Mesenchymal stem cell (in vitro differentiated cells and primary cell): Measurements from ENCODE around the gene SUGCT.

Experiments used
- DNase-seq: peaks from one replicate; pipeline ENCODE4 v3.0.0-alpha.2; 2013
- H2AFZ ChIP-seq: one replicate; pipeline ENCODE4 v1.6.1; 2013; ENCODE audit warnings: low read depth, mild to moderate bottlenecking, control low read depth, inconsistent platforms, low read length, moderate library complexity
- H2AK5ac ChIP-seq: 2 replicates; pipeline ENCODE4 v1.6.1; 2013; ENCODE audit warnings: low read length, moderate library complexity, mild to moderate bottlenecking, inconsistent platforms; ENCODE audit not compliant: severe bottlenecking
- H2BK120ac ChIP-seq: one replicate; pipeline ENCODE4 v1.6.1; 2013; ENCODE audit warnings: low read depth, mild to moderate bottlenecking, inconsistent platforms, low read length, moderate library complexity
- H2BK12ac ChIP-seq, 2 experiments: one replicate each; pipeline ENCODE4 v1.6.1; 2013; ENCODE audit warnings: inconsistent platforms in 2 of 2, low read length in 2 of 2, mild to moderate bottlenecking in 2 of 2, moderate library complexity in 2 of 2, control low read depth in 1 of 2
- H2BK15ac ChIP-seq: one replicate; pipeline ENCODE4 v1.6.1; 2013; ENCODE audit warnings: mild to moderate bottlenecking, low read depth, inconsistent platforms; ENCODE audit not compliant: poor library complexity, severe bottlenecking
- H2BK5ac ChIP-seq: 2 replicates; pipeline ENCODE4 v1.6.1; 2013; ENCODE audit warnings: low read depth, mild to moderate bottlenecking, low read length, control low read depth, inconsistent platforms; ENCODE audit not compliant: poor library complexity, severe bottlenecking
- H3K14ac ChIP-seq, 2 experiments: one replicate each; pipeline ENCODE4 v1.6.1; 2013; ENCODE audit warnings: inconsistent platforms in 2 of 2, low read length in 2 of 2, control low read depth in 1 of 2, mild to moderate bottlenecking in 1 of 2, moderate library complexity in 1 of 2
- H3K18ac ChIP-seq, 2 experiments: one replicate each; pipeline ENCODE4 v1.6.1; 2013; ENCODE audit warnings: inconsistent platforms in 2 of 2, low read length in 2 of 2, control low read depth in 1 of 2, low read depth in 1 of 2, mild to moderate bottlenecking in 1 of 2
- H3K23ac ChIP-seq, 2 experiments: one replicate each; pipeline ENCODE4 v1.6.1; 2013; ENCODE audit warnings: inconsistent platforms in 2 of 2, low read length in 2 of 2, mild to moderate bottlenecking in 2 of 2, moderate library complexity in 2 of 2, control low read depth in 1 of 2
- H3K27ac ChIP-seq: 2 replicates; pipeline ENCODE4 v1.5.1; 2013; ENCODE audit warnings: mild to moderate bottlenecking, moderate library complexity, low read length, control low read depth, inconsistent platforms; ENCODE audit not compliant: poor library complexity, severe bottlenecking
- H3K27me3 ChIP-seq, 2 experiments: 2 replicates each; pipeline versions ENCODE4 v1.6.1 to v1.7.0; 2013; ENCODE audit warnings: low read length in 2 of 2, mild to moderate bottlenecking in 2 of 2, moderate library complexity in 2 of 2, control low read depth in 1 of 2, inconsistent platforms in 1 of 2; ENCODE audit not compliant: control insufficient read depth in 1 of 2, insufficient read depth in 1 of 2
- H3K36me3 ChIP-seq, 2 experiments: 2 replicates each; pipeline versions ENCODE4 v1.6.1 to v1.7.0; 2013; ENCODE audit warnings: low read length in 2 of 2, control low read depth in 1 of 2, inconsistent platforms in 1 of 2, low read depth in 1 of 2, mild to moderate bottlenecking in 1 of 2; ENCODE audit not compliant: insufficient read depth in 2 of 2, control insufficient read depth in 1 of 2
- H3K4ac ChIP-seq, 2 experiments: one replicate each; pipeline ENCODE4 v1.6.1; 2013; ENCODE audit warnings: inconsistent platforms in 2 of 2, low read length in 2 of 2, mild to moderate bottlenecking in 2 of 2, moderate library complexity in 2 of 2, control low read depth in 1 of 2, low read depth in 1 of 2
- H3K4me1 ChIP-seq: 2 replicates; pipeline ENCODE4 v1.6.1; 2013; ENCODE audit warnings: low read depth, low read length, control low read depth; ENCODE audit not compliant: control insufficient read depth, insufficient read depth
- H3K4me2 ChIP-seq: 2 replicates; pipeline ENCODE4 v1.6.1; 2013; ENCODE audit warnings: low read length, mild to moderate bottlenecking, inconsistent platforms; ENCODE audit not compliant: poor library complexity, severe bottlenecking
- H3K4me3 ChIP-seq, 2 experiments: 2 replicates each; pipeline versions ENCODE4 v1.5.1 to v1.7.0; 2013; ENCODE audit warnings: low read length in 2 of 2, mild to moderate bottlenecking in 2 of 2, control low read depth in 1 of 2, low read depth in 1 of 2; ENCODE audit not compliant: insufficient read depth in 1 of 2
- H3K79me1 ChIP-seq: replicated peaks from 2 replicates; pipeline ENCODE4 v1.6.1; 2013; ENCODE audit warnings: mild to moderate bottlenecking, control low read depth, low read length, inconsistent platforms; ENCODE audit not compliant: poor library complexity, severe bottlenecking
- H3K9ac ChIP-seq: 2 replicates; pipeline ENCODE4 v1.7.0; 2013; ENCODE audit warnings: mild to moderate bottlenecking, low read length, moderate library complexity
- H3K9me3 ChIP-seq: 2 replicates; pipeline ENCODE4 v1.7.0; 2013; ENCODE audit warnings: mild to moderate bottlenecking, low read length; ENCODE audit not compliant: control insufficient read depth
- H4K8ac ChIP-seq: one replicate; pipeline ENCODE4 v1.6.1; 2013; ENCODE audit warnings: inconsistent platforms, mild to moderate bottlenecking, low read length, moderate library complexity
- H4K91ac ChIP-seq: one replicate; pipeline ENCODE4 v1.6.1; 2013; ENCODE audit warnings: mild to moderate bottlenecking, low read length, inconsistent platforms
- WGBS: methylation state at CpG from one replicate; pipeline ENCODE4 v1.1.7; 2013; ENCODE audit warnings: mixed read lengths; 5-methylcytosine and 5-hydroxymethylcytosine counted together

The SUGCT gene

GRCh38 chr7:40331915-40332314 is 197.1 kb downstream of the SUGCT start:
- Histone ChIP-seq H2AK5ac (no peak overlapping the region), H3K27me3 (no peaks in the 10 kb centered on the region), H3K4ac (no peak overlapping the region), H4K91ac (no peak overlapping the region), H3K4me1 (no peaks in the 10 kb centered on the region), H3K9me3 (no peaks in the 10 kb centered on the region), H2BK5ac (no peak overlapping the region), H4K8ac (no peak overlapping the region), H2AFZ (no peak overlapping the region), H2BK120ac (no peak overlapping the region), H3K18ac (no peak overlapping the region), H2BK15ac (no peak overlapping the region), H3K23ac (no peak overlapping the region), H2BK12ac (no peak overlapping the region), H3K79me1 (no peaks in the 10 kb centered on the region), H3K36me3 (no peaks in the 10 kb centered on the region), H3K9ac (no peak overlapping the region), H3K14ac (no peak overlapping the region), H3K4me3 (no peak overlapping the region), H3K27ac (no peak overlapping the region), H3K4me2 (no peak overlapping the region)
- no peak for DNase-seq
- WGBS, result no CpG with 5 or more reads among the region's 1 CpG

- H2BK5ac ChIP-seq, result no peak overlapping the region
- H3K4me2 ChIP-seq, result no peak overlapping the region
- no peaks in the 10 kb centered on the region for H3K79me1 ChIP-seq
- H3K23ac ChIP-seq, result no peak overlapping the region
- H3K27me3 ChIP-seq, result no peaks in the 10 kb centered on the region
- H3K4me1 ChIP-seq, result no peaks in the 10 kb centered on the region
- no peak overlapping the region for H3K9ac ChIP-seq
- no peak overlapping the region for H3K4ac ChIP-seq
- H3K14ac ChIP-seq, result no peak overlapping the region
- H4K8ac ChIP-seq, result peak overlapping the region; percentile 72
- no peak overlapping the region for H2BK120ac ChIP-seq
- H2BK12ac ChIP-seq, result no peak overlapping the region
- no peak overlapping the region for H3K4me3 ChIP-seq
- no peak for DNase-seq
- H2BK15ac ChIP-seq, result no peak overlapping the region
- no peak overlapping the region for H3K18ac ChIP-seq
- no peak overlapping the region for H2AK5ac ChIP-seq
- no peak overlapping the region for H3K27ac ChIP-seq
- H4K91ac ChIP-seq, result no peak overlapping the region
- H2AFZ ChIP-seq, result no peak overlapping the region
- no peaks in the 10 kb centered on the region for H3K36me3 ChIP-seq
- H3K9me3 ChIP-seq, result no peaks in the 10 kb centered on the region
Observed at GRCh38 chr7:40332516-40332915, 197.7 kb downstream of the SUGCT start.

DNA sequence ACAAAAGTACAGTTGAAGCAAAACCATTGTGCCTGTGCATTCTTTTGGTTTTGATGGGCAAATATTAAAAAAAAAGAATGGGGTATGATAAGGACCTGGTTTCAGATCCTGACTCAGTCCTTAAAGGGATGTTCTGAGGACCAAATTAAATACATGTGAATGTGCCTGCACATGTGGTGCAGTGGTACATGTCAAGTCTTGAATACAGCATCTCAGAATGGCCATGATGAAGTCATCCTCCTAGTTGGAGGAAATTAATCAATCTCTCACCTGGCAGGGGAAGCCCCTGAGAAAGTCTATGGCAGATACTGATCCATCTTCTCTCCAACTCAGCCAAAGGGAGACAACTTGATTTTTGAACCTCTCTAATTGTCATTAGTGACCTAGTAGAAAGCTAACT is 207.0 kb downstream of the SUGCT start:
- Histone ChIP-seq H3K23ac (no peak overlapping the region), H3K79me1 (no peaks in the 10 kb centered on the region), H2BK120ac (no peak overlapping the region), H3K27me3 (no peaks in the 10 kb centered on the region), H2BK5ac (no peak overlapping the region), H2AK5ac (no peak overlapping the region), H3K4me2 (no peak overlapping the region), H3K27ac (no peak overlapping the region), H4K8ac (no peak overlapping the region), H3K4me1 (no peaks in the 10 kb centered on the region), H3K9ac (no peak overlapping the region), H3K18ac (no peak overlapping the region), H2AFZ (no peak overlapping the region), H3K4ac (no peak overlapping the region), H3K9me3 (peaks cover 4% of the 10 kb centered on the region), H3K36me3 (no peaks in the 10 kb centered on the region), H4K91ac (no peak overlapping the region), H3K4me3 (no peak overlapping the region), H2BK12ac (no peak overlapping the region), H2BK15ac (no peak overlapping the region), H3K14ac (no peak overlapping the region)
- no peak for DNase-seq

- H2BK5ac ChIP-seq, result no peak overlapping the region
- no peak overlapping the region for H2AFZ ChIP-seq
- no peak overlapping the region for H3K4me2 ChIP-seq
- no peaks in the 10 kb centered on the region for H3K4me1 ChIP-seq
- no peak overlapping the region for H3K27ac ChIP-seq
- H3K23ac ChIP-seq, result no peak overlapping the region
- no peak overlapping the region for H3K4me3 ChIP-seq
- no peak overlapping the region for H2AK5ac ChIP-seq
- no peak overlapping the region for H2BK120ac ChIP-seq
- no peak overlapping the region for H2BK12ac ChIP-seq
- H4K91ac ChIP-seq, result no peak overlapping the region
- no peak for DNase-seq
- H3K27me3 ChIP-seq, result no peaks in the 10 kb centered on the region
- H4K8ac ChIP-seq, result no peak overlapping the region
- no peak overlapping the region for H2BK15ac ChIP-seq
- H3K18ac ChIP-seq, result no peak overlapping the region
- H3K4ac ChIP-seq, result no peak overlapping the region
- no peaks in the 10 kb centered on the region for H3K9me3 ChIP-seq
- H3K79me1 ChIP-seq, result no peaks in the 10 kb centered on the region
- H3K14ac ChIP-seq, result no peak overlapping the region
- WGBS, result 100% methylated on average over 4 of the region's 5 CpGs
- no peaks in the 10 kb centered on the region for H3K36me3 ChIP-seq
- H3K9ac ChIP-seq, result no peak overlapping the region
Observed at GRCh38 chr7:40346554-40346953, 211.7 kb downstream of the SUGCT start.
